ENCODE results near the gene BBS2.
A peak's percentile ranks its signal among the peaks of the same experiment; 100 is the strongest.

Gene BBS2

DNA sequence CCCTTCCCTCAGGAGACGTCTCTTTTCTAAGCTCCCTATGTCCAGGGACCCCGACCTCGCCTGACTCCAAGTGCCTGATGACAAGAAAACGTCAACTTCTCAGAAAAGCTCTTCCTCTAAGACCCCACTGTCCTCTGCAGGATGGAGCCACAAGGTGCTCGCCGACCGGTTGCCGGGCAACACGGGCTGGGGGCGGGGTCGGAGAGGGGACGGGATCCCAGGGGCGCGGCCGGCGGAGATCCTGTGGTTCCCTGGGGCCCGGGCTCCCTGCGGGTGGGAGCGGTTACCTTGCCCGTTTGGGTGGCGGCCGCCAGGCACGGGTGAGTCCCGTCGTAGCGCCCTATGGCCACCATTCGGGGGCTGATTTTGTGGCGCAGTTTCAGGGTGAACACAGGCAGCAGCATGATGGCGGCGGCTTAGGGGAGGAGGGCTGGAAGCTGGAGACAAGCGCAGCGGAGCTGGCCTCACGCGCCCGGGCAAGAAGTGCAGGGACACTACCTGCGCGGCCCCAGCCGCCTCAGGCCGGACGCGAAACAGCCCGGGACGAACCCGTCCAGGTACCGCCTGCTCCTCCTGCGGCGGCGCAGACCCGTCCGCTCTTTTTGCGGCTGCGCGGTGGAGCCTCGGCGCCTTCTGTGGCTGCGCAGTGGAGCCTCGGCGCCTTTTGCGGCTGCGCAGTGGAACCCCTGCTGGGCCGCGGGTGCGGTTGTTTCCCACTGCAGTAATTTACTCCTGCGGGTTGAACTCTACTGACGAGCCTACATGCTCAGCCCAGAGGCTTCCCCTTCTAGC, at the start of gene BBS2:
Gene BBS2 (minus strand): TSS at position 566 of the 792 bp plus-strand sequence. CDS start 162 bp downstream, at position 404.
- Histone ChIP-seq H3K9me3 (ENCODE audit: insufficient read depth, low read length) (no peaks in the 10 kb centered on the region), H3K4me1 (ENCODE audit: insufficient read depth, insufficient read length) (peaks cover 2% of the 10 kb centered on the region), H3K9ac (ENCODE audit: insufficient read length, low read depth) (peak within 1 kb of the TSS; percentile 92), H3K36me3 (ENCODE audit: insufficient read depth, insufficient read length, low read length) (no peaks in the 10 kb centered on the region), H3K27me3 (ENCODE audit: insufficient read depth, insufficient read length) (no peaks in the 10 kb centered on the region), H3K4me3 (ENCODE audit: insufficient read length, low read depth) (peak within 1 kb of the TSS; percentile 92)
- TF ChIP-seq ZNF274 (IDR thresholded peaks at IDR 0.05; ENCODE audit: low read depth, low read length): no peak
- TF ChIP-seq YY1 (IDR thresholded peaks at IDR 0.05; ENCODE audit: insufficient read depth, insufficient read length): no peak
- TF ChIP-seq SUZ12 (IDR thresholded peaks at IDR 0.05; ENCODE audit: extremely low read depth, insufficient read depth, insufficient read length): no peak
- DNase-seq (ENCODE audit: low read depth, low spot score): peak; percentile 71

- no peaks in the 10 kb centered on the region for H3K36me3 ChIP-seq (ENCODE audit: insufficient read depth, insufficient read length, low read length)
These were observed 45.1 kb upstream of the BBS2 start, which contains the start of gene MT4 for GRCh38 chr16:56564793-56565477. Gene MT4 (plus strand): TSS chr16:56565073. CDS start chr16:56565129, 56 bp downstream.

GRCh38 chr16:56561126-56561525, 41.3 kb upstream of the BBS2 start:
- Histone ChIP-seq H3K4me1 (ENCODE audit: insufficient read depth, insufficient read length) (no peaks in the 10 kb centered on the region), H3K9me3 (ENCODE audit: insufficient read depth, low read length) (no peaks in the 10 kb centered on the region), H3K36me3 (ENCODE audit: insufficient read depth, insufficient read length, low read length) (no peaks in the 10 kb centered on the region), H3K4me3 (ENCODE audit: insufficient read length, low read depth) (no peak overlapping the region), H3K9ac (ENCODE audit: insufficient read length, low read depth) (no peak overlapping the region), H3K27me3 (ENCODE audit: insufficient read depth, insufficient read length) (peaks cover 3% of the 10 kb centered on the region)
- TF ChIP-seq SUZ12 (IDR thresholded peaks at IDR 0.05; ENCODE audit: extremely low read depth, insufficient read depth, insufficient read length) (no peak), YY1 (IDR thresholded peaks at IDR 0.05; ENCODE audit: insufficient read depth, insufficient read length) (no peak), ZNF274 (IDR thresholded peaks at IDR 0.05; ENCODE audit: low read depth, low read length) (no peak)
- DNase-seq (ENCODE audit: low read depth, low spot score): no peak

More at GRCh38 chr16:56564793-56565477, 45.1 kb upstream of the BBS2 start, which contains the start of gene MT4:
- no peak for TF ChIP-seq SUZ12 (IDR thresholded peaks at IDR 0.05; ENCODE audit: extremely low read depth, insufficient read depth, insufficient read length)
- no peak for TF ChIP-seq ZNF274 (IDR thresholded peaks at IDR 0.05; ENCODE audit: low read depth, low read length)
- no peak for TF ChIP-seq YY1 (IDR thresholded peaks at IDR 0.05; ENCODE audit: insufficient read depth, insufficient read length)
- Histone ChIP-seq H3K4me3 (ENCODE audit: insufficient read length, low read depth) (no peak within 1 kb of the TSS), H3K9me3 (ENCODE audit: insufficient read depth, low read length) (no peaks in the 10 kb centered on the region), H3K9ac (ENCODE audit: insufficient read length, low read depth) (no peak within 1 kb of the TSS), H3K27me3 (ENCODE audit: insufficient read depth, insufficient read length) (no peaks in the 10 kb centered on the region), H3K4me1 (ENCODE audit: insufficient read depth, insufficient read length) (no peaks in the 10 kb centered on the region)
- no peak for DNase-seq (ENCODE audit: low read depth, low spot score)

DNA sequence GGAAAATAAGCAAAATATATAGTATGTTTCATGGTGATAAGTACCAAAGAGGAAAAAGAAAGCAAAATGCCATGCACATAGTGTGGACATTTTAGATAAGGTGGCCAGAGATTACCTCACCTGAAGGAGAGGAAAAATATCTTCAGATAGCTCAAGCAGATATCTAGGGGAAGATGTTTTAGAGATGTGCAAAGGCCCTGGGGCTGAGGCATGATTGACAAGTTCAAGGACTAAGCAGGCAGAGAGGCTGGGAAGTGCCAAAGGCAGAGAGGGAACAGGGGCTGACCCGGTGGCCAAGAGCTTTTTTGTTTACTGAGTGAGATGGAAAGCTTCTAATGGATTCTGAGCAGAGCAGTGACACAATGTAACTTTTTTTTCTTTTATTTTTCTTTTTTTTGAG, 40.6 kb upstream of the BBS2 start:
- TF ChIP-seq SUZ12 (IDR thresholded peaks at IDR 0.05; ENCODE audit: extremely low read depth, insufficient read depth, insufficient read length) (no peak), YY1 (IDR thresholded peaks at IDR 0.05; ENCODE audit: insufficient read depth, insufficient read length) (no peak), ZNF274 (IDR thresholded peaks at IDR 0.05; ENCODE audit: low read depth, low read length) (no peak)
- Histone ChIP-seq H3K4me3 (ENCODE audit: insufficient read length, low read depth) (no peak overlapping the region), H3K9ac (ENCODE audit: insufficient read length, low read depth) (no peak overlapping the region), H3K4me1 (ENCODE audit: insufficient read depth, insufficient read length) (no peaks in the 10 kb centered on the region), H3K27me3 (ENCODE audit: insufficient read depth, insufficient read length) (peaks cover 3% of the 10 kb centered on the region), H3K9me3 (ENCODE audit: insufficient read depth, low read length) (no peaks in the 10 kb centered on the region), H3K36me3 (ENCODE audit: insufficient read depth, insufficient read length, low read length) (no peaks in the 10 kb centered on the region)
- DNase-seq (ENCODE audit: low read depth, low spot score): no peak

DNA sequence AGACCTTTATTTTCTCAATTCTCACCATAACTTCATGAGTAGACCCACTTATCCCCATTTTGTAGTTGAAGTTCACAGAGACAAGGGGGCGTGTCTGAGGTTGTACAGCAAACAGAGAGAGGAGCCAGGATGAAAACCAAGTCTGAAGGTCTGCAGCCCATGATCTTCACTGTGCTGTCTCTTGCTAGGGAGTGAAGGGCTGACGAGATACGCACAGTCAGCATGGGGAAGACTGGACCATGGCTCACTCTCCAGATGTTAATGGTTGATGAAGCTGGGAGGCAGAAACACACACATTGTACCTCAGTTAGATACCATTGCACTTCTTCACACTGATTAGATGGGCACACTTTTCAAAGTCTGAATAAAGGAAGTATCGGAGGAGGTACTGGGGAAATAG, 39.3 kb upstream of the BBS2 start:
- peaks cover 3% of the 10 kb centered on the region for H3K27me3 ChIP-seq (ENCODE audit: insufficient read depth, insufficient read length)
- H3K36me3 ChIP-seq (ENCODE audit: insufficient read depth, insufficient read length, low read length): no peaks in the 10 kb centered on the region
- no peaks in the 10 kb centered on the region for H3K9me3 ChIP-seq (ENCODE audit: insufficient read depth, low read length)
- TF ChIP-seq SUZ12 (IDR thresholded peaks at IDR 0.05; ENCODE audit: extremely low read depth, insufficient read depth, insufficient read length) (no peak), YY1 (IDR thresholded peaks at IDR 0.05; ENCODE audit: insufficient read depth, insufficient read length) (no peak)
- H3K9ac ChIP-seq (ENCODE audit: insufficient read length, low read depth): no peak overlapping the region
- DNase-seq (ENCODE audit: low read depth, low spot score): no peak
- no peaks in the 10 kb centered on the region for H3K4me1 ChIP-seq (ENCODE audit: insufficient read depth, insufficient read length)
- H3K4me3 ChIP-seq (ENCODE audit: insufficient read length, low read depth): no peak overlapping the region

GRCh38 chr16:56558024-56558747, 38.4 kb upstream of the BBS2 start:
- Histone ChIP-seq H3K9ac (ENCODE audit: insufficient read length, low read depth) (no peak overlapping the region), H3K27me3 (ENCODE audit: insufficient read depth, insufficient read length) (peaks cover 3% of the 10 kb centered on the region), H3K4me3 (ENCODE audit: insufficient read length, low read depth) (no peak overlapping the region), H3K9me3 (ENCODE audit: insufficient read depth, low read length) (no peaks in the 10 kb centered on the region), H3K36me3 (ENCODE audit: insufficient read depth, insufficient read length, low read length) (no peaks in the 10 kb centered on the region), H3K4me1 (ENCODE audit: insufficient read depth, insufficient read length) (no peaks in the 10 kb centered on the region)
- DNase-seq (ENCODE audit: low read depth, low spot score): no peak
- no peak for TF ChIP-seq YY1 (IDR thresholded peaks at IDR 0.05; ENCODE audit: insufficient read depth, insufficient read length)
- TF ChIP-seq SUZ12 (IDR thresholded peaks at IDR 0.05; ENCODE audit: extremely low read depth, insufficient read depth, insufficient read length): no peak
- no peak for TF ChIP-seq ZNF274 (IDR thresholded peaks at IDR 0.05; ENCODE audit: low read depth, low read length)
